SJCRH30 (cell line): ENCODE results near the gene GLS. TPM values are rescaled to one million over a fixed set of nuclear protein-coding genes. Genes with fewer than 3 reads are reported as not detected.
A peak's percentile ranks its signal among the peaks of the same experiment; 100 is the strongest.
"Not testable (repeated sequence)": the region's sequence is repeated elsewhere in the genome, so short reads cannot be mapped to it uniquely, and the experiment has no call there.

ENCODE experiments used
- DNase-seq, 2 experiments: peaks; one replicate each; pipeline ENCODE4 v3.0.0-alpha.2; 2015 to 2020
- H3K27ac ChIP-seq: fragments of 250-450 bp; sonication (Bioruptor Pico); 2 replicates; pipeline ENCODE4 v1.5.1; 2020; ENCODE audit warnings: mild to moderate bottlenecking, moderate library complexity
- H3K27me3 ChIP-seq: fragments of 250-450 bp; sonication (Bioruptor Pico); 2 replicates; pipeline ENCODE4 v1.5.1; 2020; ENCODE audit warnings: mild to moderate bottlenecking, moderate library complexity
- H3K36me3 ChIP-seq: fragments of 250-450 bp; sonication (Bioruptor Pico); 2 replicates; pipeline ENCODE4 v1.5.1; 2020; ENCODE audit warnings: mild to moderate bottlenecking, moderate library complexity
- H3K4me1 ChIP-seq: fragments of 250-450 bp; sonication (Bioruptor Pico); 2 replicates; pipeline ENCODE4 v1.5.1; 2020; ENCODE audit warnings: mild to moderate bottlenecking, moderate library complexity
- H3K4me3 ChIP-seq: fragments of 250-450 bp; sonication (Bioruptor Pico); 2 replicates; pipeline ENCODE4 v1.5.1; 2020; ENCODE audit warnings: mild to moderate bottlenecking, moderate library complexity
- H3K9me3 ChIP-seq: fragments of 250-450 bp; sonication (Bioruptor Pico); replicated peaks from 2 replicates; pipeline ENCODE4 v1.5.1; 2020; ENCODE audit warnings: mild to moderate bottlenecking, moderate library complexity
- total RNA-seq: library from RNA; depleted of rRNA; stranded (reverse); fragments of >200 nt; shearing (Covaris generic); gene quantifications from 2 replicates; pipeline ENCODE4 v1.2.3, GENCODE V29; 2014

The GLS gene
- total RNA-seq, 1 experiment from 2014 or later: 283 TPM

GRCh38 chr2:190864375-190864774 lies 16.2 kb upstream of the GLS start:
- DNase-seq: no peak
- Histone ChIP-seq H3K27ac (no peak overlapping the region), H3K4me1 (peaks cover 31% of the 10 kb centered on the region), H3K4me3 (no peak overlapping the region), H3K27me3 (no peaks in the 10 kb centered on the region), H3K36me3 (no peaks in the 10 kb centered on the region), H3K9me3 (peaks cover 13% of the 10 kb centered on the region)

- peaks cover 16% of the 10 kb centered on the region for H3K9me3 ChIP-seq
- no peaks in the 10 kb centered on the region for H3K36me3 ChIP-seq
- no peak overlapping the region for H3K27ac ChIP-seq
- peaks cover 10% of the 10 kb centered on the region for H3K4me1 ChIP-seq
- no peak for DNase-seq
- no peak overlapping the region for H3K4me3 ChIP-seq
- H3K27me3 ChIP-seq: no peaks in the 10 kb centered on the region
Observed at GRCh38 chr2:190867212-190867611, 13.4 kb upstream of the GLS start.

GRCh38 chr2:190867832-190868231 lies 12.8 kb upstream of the GLS start:
- Histone ChIP-seq H3K4me3 (no peak overlapping the region), H3K36me3 (no peaks in the 10 kb centered on the region), H3K27ac (no peak overlapping the region), H3K27me3 (no peaks in the 10 kb centered on the region), H3K4me1 (peaks cover 10% of the 10 kb centered on the region), H3K9me3 (peaks cover 16% of the 10 kb centered on the region)
- DNase-seq: no peak

- Histone ChIP-seq H3K4me1 (no peaks in the 10 kb centered on the region), H3K27me3 (no peaks in the 10 kb centered on the region), H3K4me3 (no peak overlapping the region), H3K9me3 (peaks cover 16% of the 10 kb centered on the region), H3K36me3 (no peaks in the 10 kb centered on the region), H3K27ac (no peak overlapping the region)
- no peak for DNase-seq
Observed at GRCh38 chr2:190869721-190870120, 10.9 kb upstream of the GLS start.

- not testable (repeated sequence) for H3K4me1 ChIP-seq, DNase-seq, H3K9me3 ChIP-seq, H3K27ac ChIP-seq, H3K4me3 ChIP-seq, H3K36me3 ChIP-seq, H3K27me3 ChIP-seq
Observed at GRCh38 chr2:190873451-190873850, 7.2 kb upstream of the GLS start.

- Histone ChIP-seq H3K4me3 (no peak overlapping the region), H3K4me1 (peaks cover 3% of the 10 kb centered on the region; the same call in 1 of the 2 replicates), H3K27me3 (no peaks in the 10 kb centered on the region), H3K36me3 (no peaks in the 10 kb centered on the region), H3K27ac (no peak overlapping the region), H3K9me3 (peaks cover 3% of the 10 kb centered on the region; the same call in 1 of the 2 replicates)
- DNase-seq: no peak
Observed at GRCh38 chr2:190875891-190876290, 4.7 kb upstream of the GLS start.

- Histone ChIP-seq H3K27me3 (no peaks in the 10 kb centered on the region), H3K4me1 (peaks cover 3% of the 10 kb centered on the region; the same call in 1 of the 2 replicates), H3K36me3 (no peaks in the 10 kb centered on the region), H3K27ac (no peak overlapping the region), H3K9me3 (no peaks in the 10 kb centered on the region; the same call in 1 of the 2 replicates), H3K4me3 (no peak overlapping the region)
- no peak for DNase-seq
Observed at GRCh38 chr2:190876631-190877030, 4.0 kb upstream of the GLS start.

- Histone ChIP-seq H3K27me3 (no peaks in the 10 kb centered on the region), H3K4me1 (peaks cover 3% of the 10 kb centered on the region; the same call in 1 of the 2 replicates), H3K36me3 (no peaks in the 10 kb centered on the region), H3K9me3 (no peaks in the 10 kb centered on the region; the same call in 1 of the 2 replicates), H3K4me3 (no peak overlapping the region), H3K27ac (no peak overlapping the region)
- no peak for DNase-seq
Observed at GRCh38 chr2:190877436-190877835, 3.2 kb upstream of the GLS start.

- no peaks in the 10 kb centered on the region; the same call in 1 of the 2 replicates for H3K9me3 ChIP-seq
- peaks cover 23% of the 10 kb centered on the region for H3K4me1 ChIP-seq
- peak overlapping the region; percentile 80 for H3K4me3 ChIP-seq
- peaks cover 19% of the 10 kb centered on the region for H3K36me3 ChIP-seq
- H3K27me3 ChIP-seq: no peaks in the 10 kb centered on the region
- DNase-seq: no peak
- peak overlapping the region; percentile 64 for H3K27ac ChIP-seq
Observed at GRCh38 chr2:190879474-190880377, 895 bp upstream of the GLS start.

GRCh38 chr2:190881084-190881597 lies 520 bp downstream of the GLS start:
- peak overlapping the region; percentile 64 for H3K27ac ChIP-seq
- no peak for DNase-seq
- peaks cover 35% of the 10 kb centered on the region for H3K4me1 ChIP-seq
- H3K27me3 ChIP-seq: no peaks in the 10 kb centered on the region
- no peaks in the 10 kb centered on the region for H3K9me3 ChIP-seq
- H3K36me3 ChIP-seq: peaks cover 28% of the 10 kb centered on the region
- peak overlapping the region; percentile 80 for H3K4me3 ChIP-seq

- H3K27ac ChIP-seq: peak overlapping the region; percentile 54
- peaks cover 37% of the 10 kb centered on the region for H3K4me1 ChIP-seq
- DNase-seq: peak; percentile 92 to 98
- peak overlapping the region; percentile 80 for H3K4me3 ChIP-seq
- no peaks in the 10 kb centered on the region for H3K27me3 ChIP-seq
- H3K36me3 ChIP-seq: peaks cover 30% of the 10 kb centered on the region
- no peaks in the 10 kb centered on the region for H3K9me3 ChIP-seq
Observed at GRCh38 chr2:190881598-190882410, 1.2 kb downstream of the GLS start.

- peak overlapping the region; percentile 54 for H3K27ac ChIP-seq
- H3K27me3 ChIP-seq: no peaks in the 10 kb centered on the region
- no peaks in the 10 kb centered on the region for H3K9me3 ChIP-seq
- peak overlapping the region; percentile 80 for H3K4me3 ChIP-seq
- peaks cover 37% of the 10 kb centered on the region for H3K4me1 ChIP-seq
- peaks cover 35% of the 10 kb centered on the region for H3K36me3 ChIP-seq
- peak in 1 of 2 experiments; percentile 38 for DNase-seq
Observed at GRCh38 chr2:190882411-190882766, 1.8 kb downstream of the GLS start.

- peak in 1 of 2 experiments; percentile 54 for DNase-seq
- no peaks in the 10 kb centered on the region for H3K27me3 ChIP-seq
- H3K36me3 ChIP-seq: peaks cover 41% of the 10 kb centered on the region
- peak overlapping the region; percentile 80 for H3K4me3 ChIP-seq
- H3K4me1 ChIP-seq: peaks cover 37% of the 10 kb centered on the region
- no peaks in the 10 kb centered on the region for H3K9me3 ChIP-seq
- peak overlapping the region; percentile 54; the same call in 1 of the 2 replicates for H3K27ac ChIP-seq
Observed at GRCh38 chr2:190882856-190883582, 2.4 kb downstream of the GLS start.

- H3K4me3 ChIP-seq, H3K9me3 ChIP-seq, DNase-seq, H3K27me3 ChIP-seq, H3K27ac ChIP-seq: not testable (repeated sequence)
- H3K4me1 ChIP-seq: peaks cover 34% of the 10 kb centered on the region
- peaks cover 62% of the 10 kb centered on the region for H3K36me3 ChIP-seq
Observed at GRCh38 chr2:190885844-190886243, 5.2 kb downstream of the GLS start.
